HK-2 (cell line): ENCODE measurements around the gene DPYSL5.
A peak's percentile ranks its signal among the peaks of the same experiment; 100 is the strongest.
"Not testable (repeated sequence)": the region's sequence is repeated elsewhere in the genome, so short reads cannot be mapped to it uniquely, and the experiment has no call there.

Experiments used
- DNase-seq: peaks from one replicate; pipeline ENCODE4 v3.0.0-alpha.2; 2018; ENCODE audit not compliant: unreplicated experiment

The DPYSL5 gene

DNA sequence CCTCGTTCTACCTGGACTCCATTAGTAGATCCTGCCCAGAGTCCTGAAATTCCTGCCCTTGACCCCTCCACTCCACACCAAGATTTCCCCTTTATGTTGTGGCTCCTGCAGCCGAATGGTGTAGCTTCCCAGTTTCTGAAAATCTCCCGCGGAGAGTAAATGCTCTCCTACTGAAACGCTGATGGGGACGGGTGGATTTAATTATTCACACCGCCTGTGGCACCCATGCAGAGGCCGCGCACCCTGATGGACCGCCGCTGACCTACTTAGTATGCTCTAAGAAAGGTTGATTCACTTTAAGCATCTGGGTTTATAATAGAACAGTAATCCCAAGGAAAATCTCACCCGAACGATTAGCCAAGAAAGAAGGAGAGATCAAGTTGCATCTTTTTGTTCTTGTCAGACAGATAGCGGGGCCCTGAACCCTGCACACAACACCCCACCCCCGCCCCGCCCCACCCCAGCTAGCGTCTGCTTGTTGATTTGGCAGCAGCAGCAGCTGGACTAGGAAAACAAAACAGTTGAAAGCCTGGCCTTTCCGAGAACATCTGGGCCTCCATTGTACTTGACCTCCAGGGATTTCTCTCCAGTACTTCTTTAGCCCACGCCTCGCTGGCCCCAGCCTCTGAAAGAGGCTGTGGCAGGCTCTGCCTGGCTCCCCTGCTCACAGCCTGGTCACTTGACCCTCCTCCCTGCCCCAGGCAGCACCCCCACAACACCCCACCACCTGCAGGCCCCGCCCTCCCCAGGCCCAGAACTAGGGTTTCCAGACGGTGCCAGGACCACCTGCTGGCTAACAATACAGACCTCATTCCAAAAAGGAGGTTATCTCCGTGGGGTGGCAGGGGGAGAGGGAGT lies 53.6 kb downstream of the DPYSL5 start:
- DNase-seq = no peak

DNA sequence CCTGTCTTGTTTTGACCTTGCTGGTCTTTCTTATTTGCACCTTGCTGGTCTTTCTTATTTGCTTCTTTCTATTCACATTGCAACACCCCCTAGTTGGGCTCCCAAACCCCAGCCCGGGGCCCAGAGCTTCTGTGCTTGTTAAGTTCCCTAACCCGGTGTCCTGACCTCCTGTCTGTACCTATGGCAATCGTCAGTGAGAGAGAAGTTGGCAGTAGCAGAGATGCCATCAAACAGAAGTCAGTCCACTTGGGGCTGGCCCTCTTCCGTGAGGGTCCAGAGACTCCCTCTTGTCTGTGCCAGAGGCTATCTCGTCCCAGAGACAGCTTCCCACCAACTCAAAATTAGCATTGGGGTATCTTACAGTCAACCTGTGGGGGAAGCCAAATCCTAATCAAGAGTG lies 55.7 kb downstream of the DPYSL5 start:
- DNase-seq = no peak

- DNase-seq = no peak
Observed at GRCh38 chr2:26904839-26905238, 56.9 kb downstream of the DPYSL5 start.

GRCh38 chr2:26905341-26906198 lies 57.6 kb downstream of the DPYSL5 start:
- DNase-seq = no peak

GRCh38 chr2:26907416-26907815 lies 59.5 kb downstream of the DPYSL5 start:
- no peak for DNase-seq

GRCh38 chr2:26910176-26910575 lies 62.2 kb downstream of the DPYSL5 start:
- no peak for DNase-seq

GRCh38 chr2:26911911-26912861 lies 64.3 kb downstream of the DPYSL5 start:
- no peak for DNase-seq

DNA sequence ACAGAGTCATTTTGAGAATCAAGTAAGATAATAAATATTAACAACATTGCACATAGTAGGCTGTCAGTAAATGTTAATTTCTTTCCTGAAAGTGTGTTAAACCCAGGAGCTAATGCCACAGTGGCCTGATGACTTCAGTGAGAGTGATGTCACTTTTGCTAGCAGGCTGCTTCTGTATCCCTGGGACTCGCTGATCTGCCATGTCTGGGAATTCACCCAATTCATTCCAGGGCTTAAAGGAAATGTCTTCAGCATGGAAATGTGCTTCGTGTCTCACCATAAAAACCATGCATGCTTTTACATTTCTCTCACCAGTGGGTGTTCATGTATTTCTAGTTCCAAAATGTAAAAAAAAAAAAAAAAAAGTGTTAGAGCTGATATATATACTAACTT lies 65.7 kb downstream of the DPYSL5 start:
- DNase-seq = no peak

DNA sequence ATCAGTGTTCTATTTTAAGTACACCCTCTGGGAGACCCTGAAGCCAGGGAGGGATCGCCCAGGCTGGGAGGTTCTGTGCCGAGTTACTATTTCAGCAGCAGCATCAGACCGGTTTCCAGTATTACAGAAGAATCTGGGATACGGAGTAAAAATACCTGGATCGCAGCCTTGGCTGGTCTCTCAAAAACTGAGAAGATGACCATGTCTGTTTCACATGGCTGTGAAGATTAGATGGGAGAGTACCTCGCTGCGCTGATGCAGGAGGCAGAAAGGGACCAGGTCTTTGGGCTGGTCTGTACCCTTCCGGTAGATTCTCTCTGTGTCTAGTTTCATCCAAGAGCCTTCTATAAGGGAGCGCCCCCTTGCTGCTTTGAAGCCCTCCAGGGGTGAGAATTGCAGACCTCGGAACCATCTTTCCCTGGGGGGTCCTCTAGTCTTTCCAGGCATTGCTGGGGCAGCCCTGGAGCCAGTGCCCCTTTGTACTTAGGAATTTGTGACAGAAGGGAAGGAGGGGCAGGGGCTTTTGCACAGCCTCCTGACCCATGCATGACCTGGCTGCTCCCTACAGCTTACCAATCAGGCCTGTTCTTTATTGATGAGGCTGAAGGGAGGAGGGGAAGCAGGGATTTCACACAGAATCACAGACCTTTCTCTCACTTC lies 66.2 kb downstream of the DPYSL5 start:
- no peak for DNase-seq

GRCh38 chr2:26914659-26915310 lies 66.9 kb downstream of the DPYSL5 start:
- no peak for DNase-seq

GRCh38 chr2:26915316-26915715 lies 67.4 kb downstream of the DPYSL5 start:
- DNase-seq = no peak

- DNase-seq = no peak
Observed at GRCh38 chr2:26916128-26916692, 68.3 kb downstream of the DPYSL5 start.

GRCh38 chr2:26917135-26917836 lies 69.4 kb downstream of the DPYSL5 start:
- no peak for DNase-seq

- DNase-seq = no peak
Observed at GRCh38 chr2:26921323-26921722, 73.4 kb downstream of the DPYSL5 start.

- peak; percentile 21 for DNase-seq
Observed at GRCh38 chr2:26922405-26923188, 74.7 kb downstream of the DPYSL5 start.

DNA sequence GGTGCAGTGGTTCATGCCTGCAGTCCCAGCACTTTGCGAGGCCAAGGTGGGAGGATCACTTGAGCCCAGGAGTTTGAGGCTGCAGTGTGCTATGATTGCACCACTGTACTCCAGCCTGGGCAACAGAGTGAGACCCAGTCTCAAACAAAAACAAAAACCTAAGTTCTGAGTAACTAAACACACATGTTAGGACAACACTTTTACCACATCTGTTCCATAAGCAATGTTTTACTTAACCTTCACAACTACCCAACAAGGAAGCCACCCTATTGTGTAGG lies 75.2 kb downstream of the DPYSL5 start:
- DNase-seq = not testable (repeated sequence)

DNA sequence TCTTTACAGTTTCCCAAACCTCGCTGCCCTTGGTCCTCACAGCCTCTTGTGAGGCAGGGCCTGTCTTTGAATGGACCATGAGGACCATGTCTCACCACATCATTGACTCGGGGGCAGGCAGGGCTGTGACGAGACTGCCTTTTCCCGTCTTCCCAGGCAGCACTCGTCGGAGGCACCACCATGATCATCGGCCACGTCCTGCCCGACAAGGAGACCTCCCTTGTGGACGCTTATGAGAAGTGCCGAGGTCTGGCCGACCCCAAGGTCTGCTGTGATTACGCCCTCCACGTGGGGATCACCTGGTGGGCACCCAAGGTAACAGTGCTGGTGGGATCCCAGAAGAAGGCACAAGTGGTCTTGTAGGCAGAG lies 76.8 kb downstream of the DPYSL5 start:
- DNase-seq = no peak

GRCh38 chr2:26925100-26925791 lies 77.3 kb downstream of the DPYSL5 start:
- peak; percentile 17 for DNase-seq

DNA sequence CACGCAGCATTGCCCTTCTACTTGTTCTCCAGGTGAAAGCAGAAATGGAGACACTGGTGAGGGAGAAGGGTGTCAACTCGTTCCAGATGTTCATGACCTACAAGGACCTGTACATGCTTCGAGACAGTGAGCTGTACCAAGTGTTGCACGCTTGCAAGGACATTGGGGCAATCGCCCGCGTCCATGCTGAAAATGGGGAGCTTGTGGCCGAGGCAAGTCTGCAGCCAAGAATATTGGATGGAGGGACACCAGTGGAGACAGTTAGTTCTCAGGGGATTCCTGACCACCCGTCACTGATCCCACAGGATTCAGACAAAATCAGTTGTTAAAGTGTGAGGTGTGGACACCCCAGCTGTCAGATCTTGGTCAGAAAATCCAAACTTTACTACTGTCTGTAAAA lies 79.3 kb downstream of the DPYSL5 start:
- DNase-seq = no peak
